B cell (primary cell): ENCODE measurements around the gene TGFBR1.
"Not testable (repeated sequence)": the region's sequence is repeated elsewhere in the genome, so short reads cannot be mapped to it uniquely, and the experiment has no call there.

Experiments used
- EZH2 ChIP-seq: IDR thresholded peaks from 2 replicates; pipeline ENCODE4 v1.6.1; 2012; ENCODE audit warnings: borderline replicate concordance, low read depth, mild to moderate bottlenecking, moderate library complexity, low read length; ENCODE audit not compliant: insufficient read depth, poor library complexity, severe bottlenecking
- TF ChIP-seq, protein P1 (sequence below): fragments of 200-600 bp; IDR thresholded peaks from one replicate; pipeline ENCODE4 v1.8.0; 2022; ENCODE audit warnings: antibody characterized with exemption, mild to moderate bottlenecking

DNA sequence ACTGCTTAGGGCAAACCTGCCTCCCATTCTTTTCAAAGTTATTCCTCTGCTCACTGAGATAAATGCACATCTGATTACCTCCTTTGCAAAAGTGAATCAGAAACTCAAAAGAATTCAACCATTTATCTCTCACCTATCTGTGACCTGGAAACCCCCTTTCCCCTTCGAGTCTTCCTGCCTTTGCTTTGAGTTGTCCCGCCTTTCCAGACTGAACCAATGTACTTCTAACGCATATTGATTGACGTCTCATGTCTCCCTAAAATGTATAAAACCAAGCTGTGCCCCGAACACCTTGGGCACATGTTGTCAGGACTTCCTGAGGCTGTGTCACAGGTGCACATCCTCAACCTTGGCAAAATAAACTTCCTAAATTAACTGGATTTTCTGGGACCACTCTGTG is 91.6 kb downstream of the TGFBR1 start:
- TF ChIP-seq, protein P1, sequence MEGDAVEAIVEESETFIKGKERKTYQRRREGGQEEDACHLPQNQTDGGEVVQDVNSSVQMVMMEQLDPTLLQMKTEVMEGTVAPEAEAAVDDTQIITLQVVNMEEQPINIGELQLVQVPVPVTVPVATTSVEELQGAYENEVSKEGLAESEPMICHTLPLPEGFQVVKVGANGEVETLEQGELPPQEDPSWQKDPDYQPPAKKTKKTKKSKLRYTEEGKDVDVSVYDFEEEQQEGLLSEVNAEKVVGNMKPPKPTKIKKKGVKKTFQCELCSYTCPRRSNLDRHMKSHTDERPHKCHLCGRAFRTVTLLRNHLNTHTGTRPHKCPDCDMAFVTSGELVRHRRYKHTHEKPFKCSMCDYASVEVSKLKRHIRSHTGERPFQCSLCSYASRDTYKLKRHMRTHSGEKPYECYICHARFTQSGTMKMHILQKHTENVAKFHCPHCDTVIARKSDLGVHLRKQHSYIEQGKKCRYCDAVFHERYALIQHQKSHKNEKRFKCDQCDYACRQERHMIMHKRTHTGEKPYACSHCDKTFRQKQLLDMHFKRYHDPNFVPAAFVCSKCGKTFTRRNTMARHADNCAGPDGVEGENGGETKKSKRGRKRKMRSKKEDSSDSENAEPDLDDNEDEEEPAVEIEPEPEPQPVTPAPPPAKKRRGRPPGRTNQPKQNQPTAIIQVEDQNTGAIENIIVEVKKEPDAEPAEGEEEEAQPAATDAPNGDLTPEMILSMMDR = not testable (repeated sequence)
- TF ChIP-seq EZH2 = not testable (repeated sequence)
